Measurements from ENCODE around the gene MYH7.

The MYH7 gene

DNA sequence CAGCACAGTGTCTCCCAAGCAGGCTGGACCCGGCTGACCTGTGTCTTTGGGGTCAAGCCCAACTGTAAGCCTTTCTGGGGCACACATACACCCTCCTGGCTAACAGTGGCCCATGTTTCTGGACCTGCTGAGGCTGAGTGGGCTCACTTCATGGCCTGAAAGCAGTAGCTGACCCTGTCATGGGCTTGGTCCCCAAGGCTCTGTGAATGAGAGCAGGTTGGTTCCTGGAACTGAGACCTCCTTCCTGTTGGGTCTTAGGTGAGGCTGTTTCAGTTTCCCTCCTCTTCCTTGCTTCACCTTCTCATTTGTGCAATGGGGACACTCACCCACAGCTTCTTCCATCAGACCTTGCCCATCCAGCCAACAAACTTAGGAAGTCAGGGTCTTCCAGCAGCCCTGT is 63.6 kb downstream of the MYH7 start:
- Histone ChIP-seq H3K27ac (ENCODE audit: extremely low read depth, low read depth, low read length) (no peak overlapping the region), H3K4me1 (ENCODE audit: control insufficient read depth, insufficient read depth, low read length) (no peaks in the 10 kb centered on the region), H3K36me3 (ENCODE audit: control insufficient read depth in 2 of 2, insufficient read depth in 1 of 2, low read length in 2 of 2) (no peaks in the 10 kb centered on the region), H3K9me3 (ENCODE audit: control insufficient read depth, insufficient read depth, low read depth, low read length) (no peaks in the 10 kb centered on the region), H3K4me3 (ENCODE audit: low read depth, low read length) (no peak overlapping the region)
- CTCF ChIA-PET, result no interaction called here
- POLR2A ChIA-PET, result no interaction called here
- TF ChIP-seq ZNF350 (tag by site-specific recombination; IDR thresholded peaks at IDR 0.05), result no peak
- no peak for TF ChIP-seq TRIM28 (IDR thresholded peaks at IDR 0.05; ENCODE audit: borderline replicate concordance, low read length)
- TF ChIP-seq, protein P1, sequence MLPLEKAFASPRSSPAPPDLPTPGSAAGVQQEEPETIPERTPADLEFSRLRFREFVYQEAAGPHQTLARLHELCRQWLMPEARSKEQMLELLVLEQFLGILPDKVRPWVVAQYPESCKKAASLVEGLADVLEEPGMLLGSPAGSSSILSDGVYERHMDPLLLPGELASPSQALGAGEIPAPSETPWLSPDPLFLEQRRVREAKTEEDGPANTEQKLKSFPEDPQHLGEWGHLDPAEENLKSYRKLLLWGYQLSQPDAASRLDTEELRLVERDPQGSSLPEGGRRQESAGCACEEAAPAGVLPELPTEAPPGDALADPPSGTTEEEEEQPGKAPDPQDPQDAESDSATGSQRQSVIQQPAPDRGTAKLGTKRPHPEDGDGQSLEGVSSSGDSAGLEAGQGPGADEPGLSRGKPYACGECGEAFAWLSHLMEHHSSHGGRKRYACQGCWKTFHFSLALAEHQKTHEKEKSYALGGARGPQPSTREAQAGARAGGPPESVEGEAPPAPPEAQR (tag by site-specific recombination; IDR thresholded peaks at IDR 0.05), result no peak
- TF ChIP-seq ZNF747 (tag by site-specific recombination; IDR thresholded peaks at IDR 0.05), result no peak
- TF ChIP-seq, protein P2, sequence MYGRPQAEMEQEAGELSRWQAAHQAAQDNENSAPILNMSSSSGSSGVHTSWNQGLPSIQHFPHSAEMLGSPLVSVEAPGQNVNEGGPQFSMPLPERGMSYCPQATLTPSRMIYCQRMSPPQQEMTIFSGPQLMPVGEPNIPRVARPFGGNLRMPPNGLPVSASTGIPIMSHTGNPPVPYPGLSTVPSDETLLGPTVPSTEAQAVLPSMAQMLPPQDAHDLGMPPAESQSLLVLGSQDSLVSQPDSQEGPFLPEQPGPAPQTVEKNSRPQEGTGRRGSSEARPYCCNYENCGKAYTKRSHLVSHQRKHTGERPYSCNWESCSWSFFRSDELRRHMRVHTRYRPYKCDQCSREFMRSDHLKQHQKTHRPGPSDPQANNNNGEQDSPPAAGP (tag by site-specific recombination; IDR thresholded peaks at IDR 0.05), result no peak
- no peak for TF ChIP-seq ZNF654 (tag by site-specific recombination; IDR thresholded peaks at IDR 0.05; ENCODE audit: low read depth)
- TF ChIP-seq ZNF585B (tag by site-specific recombination; IDR thresholded peaks at IDR 0.05), result no peak
- TF ChIP-seq ZNF776 (tag by site-specific recombination; IDR thresholded peaks at IDR 0.05; ENCODE audit: borderline replicate concordance), result no peak
- no peak for TF ChIP-seq ZNF221 (tag by site-specific recombination; IDR thresholded peaks at IDR 0.05; ENCODE audit: borderline replicate concordance)
- no peak for TF ChIP-seq ZNF510 (tag by site-specific recombination; IDR thresholded peaks at IDR 0.05; ENCODE audit: insufficient replicate concordance)
- TF ChIP-seq ZNF140 (tag by site-specific recombination; IDR thresholded peaks at IDR 0.05), result no peak
- no peak for TF ChIP-seq ZFP41 (tag by site-specific recombination; IDR thresholded peaks at IDR 0.05; ENCODE audit: borderline replicate concordance)
- TF ChIP-seq ZNF548 (tag by site-specific recombination; IDR thresholded peaks at IDR 0.05), result no peak
- no peak for TF ChIP-seq KLF8 (tag by site-specific recombination; IDR thresholded peaks at IDR 0.05)
- no peak for TF ChIP-seq ZBTB20 (tag by site-specific recombination; IDR thresholded peaks at IDR 0.05)
- no peak for TF ChIP-seq IKZF3 (tag by site-specific recombination; IDR thresholded peaks at IDR 0.05)
- no peak for TF ChIP-seq ZNF2 (tag by site-specific recombination; IDR thresholded peaks at IDR 0.05)

DNA sequence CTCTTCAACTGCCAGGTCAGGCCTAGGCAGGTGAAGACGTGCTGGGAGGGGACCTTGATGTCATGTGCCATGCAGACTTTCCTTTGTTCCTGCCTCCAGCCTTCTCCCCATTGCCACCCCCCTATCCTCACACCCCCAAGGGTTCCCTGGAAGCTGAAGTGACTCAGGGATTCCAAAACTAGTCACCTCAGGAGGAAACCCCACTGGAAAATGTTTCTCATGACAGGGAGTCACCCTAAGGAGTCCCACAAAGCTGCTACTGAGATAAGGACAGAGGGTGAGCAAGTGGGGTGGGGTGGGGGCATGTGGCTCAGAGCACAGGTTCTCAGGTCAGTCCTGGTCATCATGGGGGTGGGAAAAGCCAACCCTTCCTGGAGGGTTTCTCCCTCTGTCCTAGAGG is 65.2 kb downstream of the MYH7 start:
- ChIA-PET CTCF (interaction anchor here (0.7 to 2.8 kb wide), 2 partner anchors 9 to 191 kb away, joined by 3 to 18 read pairs; no protein-coding TSS in a partner anchor), POLR2A (no interaction called here)
- no peaks in the 10 kb centered on the region for H3K36me3 ChIP-seq (ENCODE audit: control insufficient read depth in 2 of 2, insufficient read depth in 1 of 2, low read length in 2 of 2)
- H3K27ac ChIP-seq (ENCODE audit: extremely low read depth, low read depth, low read length), result no peak overlapping the region
- no peak overlapping the region for H3K4me3 ChIP-seq (ENCODE audit: low read depth, low read length)
- no peaks in the 10 kb centered on the region for H3K9me3 ChIP-seq (ENCODE audit: control insufficient read depth, insufficient read depth, low read depth, low read length)
- no peaks in the 10 kb centered on the region for H3K4me1 ChIP-seq (ENCODE audit: control insufficient read depth, insufficient read depth, low read length)
- TF ChIP-seq BCL11B (tag by site-specific recombination; IDR thresholded peaks at IDR 0.05; ENCODE audit: low read depth), result no peak
- no peak for TF ChIP-seq ZNF623 (tag by site-specific recombination; IDR thresholded peaks at IDR 0.05)
- TF ChIP-seq ZNF768 (tag by site-specific recombination; IDR thresholded peaks at IDR 0.05), result no peak
- TF ChIP-seq ZNF670 (tag by site-specific recombination; IDR thresholded peaks at IDR 0.05; ENCODE audit: low read depth), result no peak
- no peak for TF ChIP-seq MZF1 (tag by site-specific recombination; IDR thresholded peaks at IDR 0.05; ENCODE audit: borderline replicate concordance)
- no peak for TF ChIP-seq ZNF133 (tag by site-specific recombination; IDR thresholded peaks at IDR 0.05)
- TF ChIP-seq, protein P3, sequence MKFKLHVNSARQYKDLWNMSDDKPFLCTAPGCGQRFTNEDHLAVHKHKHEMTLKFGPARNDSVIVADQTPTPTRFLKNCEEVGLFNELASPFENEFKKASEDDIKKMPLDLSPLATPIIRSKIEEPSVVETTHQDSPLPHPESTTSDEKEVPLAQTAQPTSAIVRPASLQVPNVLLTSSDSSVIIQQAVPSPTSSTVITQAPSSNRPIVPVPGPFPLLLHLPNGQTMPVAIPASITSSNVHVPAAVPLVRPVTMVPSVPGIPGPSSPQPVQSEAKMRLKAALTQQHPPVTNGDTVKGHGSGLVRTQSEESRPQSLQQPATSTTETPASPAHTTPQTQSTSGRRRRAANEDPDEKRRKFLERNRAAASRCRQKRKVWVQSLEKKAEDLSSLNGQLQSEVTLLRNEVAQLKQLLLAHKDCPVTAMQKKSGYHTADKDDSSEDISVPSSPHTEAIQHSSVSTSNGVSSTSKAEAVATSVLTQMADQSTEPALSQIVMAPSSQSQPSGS (tag by site-specific recombination; IDR thresholded peaks at IDR 0.05; ENCODE audit: low read depth), result no peak
- TF ChIP-seq, protein P4, sequence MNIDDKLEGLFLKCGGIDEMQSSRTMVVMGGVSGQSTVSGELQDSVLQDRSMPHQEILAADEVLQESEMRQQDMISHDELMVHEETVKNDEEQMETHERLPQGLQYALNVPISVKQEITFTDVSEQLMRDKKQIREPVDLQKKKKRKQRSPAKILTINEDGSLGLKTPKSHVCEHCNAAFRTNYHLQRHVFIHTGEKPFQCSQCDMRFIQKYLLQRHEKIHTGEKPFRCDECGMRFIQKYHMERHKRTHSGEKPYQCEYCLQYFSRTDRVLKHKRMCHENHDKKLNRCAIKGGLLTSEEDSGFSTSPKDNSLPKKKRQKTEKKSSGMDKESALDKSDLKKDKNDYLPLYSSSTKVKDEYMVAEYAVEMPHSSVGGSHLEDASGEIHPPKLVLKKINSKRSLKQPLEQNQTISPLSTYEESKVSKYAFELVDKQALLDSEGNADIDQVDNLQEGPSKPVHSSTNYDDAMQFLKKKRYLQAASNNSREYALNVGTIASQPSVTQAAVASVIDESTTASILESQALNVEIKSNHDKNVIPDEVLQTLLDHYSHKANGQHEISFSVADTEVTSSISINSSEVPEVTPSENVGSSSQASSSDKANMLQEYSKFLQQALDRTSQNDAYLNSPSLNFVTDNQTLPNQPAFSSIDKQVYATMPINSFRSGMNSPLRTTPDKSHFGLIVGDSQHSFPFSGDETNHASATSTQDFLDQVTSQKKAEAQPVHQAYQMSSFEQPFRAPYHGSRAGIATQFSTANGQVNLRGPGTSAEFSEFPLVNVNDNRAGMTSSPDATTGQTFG (tag by site-specific recombination; IDR thresholded peaks at IDR 0.05; ENCODE audit: borderline replicate concordance), result no peak
- TF ChIP-seq, protein P5, sequence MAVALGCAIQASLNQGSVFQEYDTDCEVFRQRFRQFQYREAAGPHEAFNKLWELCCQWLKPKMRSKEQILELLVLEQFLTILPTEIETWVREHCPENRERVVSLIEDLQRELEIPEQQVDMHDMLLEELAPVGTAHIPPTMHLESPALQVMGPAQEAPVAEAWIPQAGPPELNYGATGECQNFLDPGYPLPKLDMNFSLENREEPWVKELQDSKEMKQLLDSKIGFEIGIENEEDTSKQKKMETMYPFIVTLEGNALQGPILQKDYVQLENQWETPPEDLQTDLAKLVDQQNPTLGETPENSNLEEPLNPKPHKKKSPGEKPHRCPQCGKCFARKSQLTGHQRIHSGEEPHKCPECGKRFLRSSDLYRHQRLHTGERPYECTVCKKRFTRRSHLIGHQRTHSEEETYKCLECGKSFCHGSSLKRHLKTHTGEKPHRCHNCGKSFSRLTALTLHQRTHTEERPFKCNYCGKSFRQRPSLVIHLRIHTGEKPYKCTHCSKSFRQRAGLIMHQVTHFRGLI (tag by site-specific recombination; IDR thresholded peaks at IDR 0.05), result no peak
- no peak for TF ChIP-seq ZNF76 (tag by site-specific recombination; IDR thresholded peaks at IDR 0.05; ENCODE audit: borderline replicate concordance, low read depth)
- no peak for TF ChIP-seq ZNF548 (tag by site-specific recombination; IDR thresholded peaks at IDR 0.05)
- no peak for TF ChIP-seq KLF1 (tag by site-specific recombination; IDR thresholded peaks at IDR 0.05)
- no peak for TF ChIP-seq ZNF558 (tag by site-specific recombination; IDR thresholded peaks at IDR 0.05)
- no peak for TF ChIP-seq ZNF324 (tag by site-specific recombination; IDR thresholded peaks at IDR 0.05)

Data from HEK293 (cell line).